ENCODE measurements around the gene SEC63. TPM values are rescaled to one million over a fixed set of nuclear protein-coding genes. Genes with fewer than 3 reads are reported as not detected.
"Not testable (repeated sequence)": the region's sequence is repeated elsewhere in the genome, so short reads cannot be mapped to it uniquely, and the experiment has no call there.

The SEC63 gene
- total RNA-seq, 1 donor: 40.3 TPM

GRCh38 chr6:107917451-107918375 lies 40.3 kb downstream of the SEC63 start:
- Histone ChIP-seq H3K9me3 (ENCODE audit: low read depth, low read length) (no peaks in the 10 kb centered on the region), H3K4me1 (ENCODE audit: insufficient read depth, low read length) (no peaks in the 10 kb centered on the region), H3K27me3 (ENCODE audit: insufficient read depth, low read length) (no peaks in the 10 kb centered on the region), H3K4me3 (ENCODE audit: low read length) (no peak overlapping the region)

DNA sequence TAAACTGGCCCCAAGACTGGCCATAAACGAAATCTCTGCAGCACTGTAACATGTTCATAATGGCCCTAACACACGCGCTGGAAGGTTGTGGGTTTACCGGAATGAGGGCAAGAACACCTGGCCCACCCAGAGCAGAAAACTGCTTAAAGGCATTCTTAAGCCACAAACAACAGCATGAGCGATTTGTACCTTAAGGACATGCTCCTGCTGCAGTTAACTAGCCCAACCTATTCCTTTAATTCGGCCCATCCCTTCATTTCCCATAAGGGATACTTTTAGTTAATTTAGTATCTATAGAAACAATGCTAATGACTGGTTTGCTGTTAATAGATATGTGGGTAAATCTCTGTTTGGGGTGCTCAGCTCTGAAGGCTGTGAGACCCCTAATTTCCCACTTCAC lies 41.0 kb downstream of the SEC63 start:
- not testable (repeated sequence) for H3K9me3 ChIP-seq (ENCODE audit: low read depth, low read length); H3K4me3 ChIP-seq (ENCODE audit: low read length); H3K4me1 ChIP-seq (ENCODE audit: insufficient read depth, low read length); H3K27me3 ChIP-seq (ENCODE audit: insufficient read depth, low read length)

DNA sequence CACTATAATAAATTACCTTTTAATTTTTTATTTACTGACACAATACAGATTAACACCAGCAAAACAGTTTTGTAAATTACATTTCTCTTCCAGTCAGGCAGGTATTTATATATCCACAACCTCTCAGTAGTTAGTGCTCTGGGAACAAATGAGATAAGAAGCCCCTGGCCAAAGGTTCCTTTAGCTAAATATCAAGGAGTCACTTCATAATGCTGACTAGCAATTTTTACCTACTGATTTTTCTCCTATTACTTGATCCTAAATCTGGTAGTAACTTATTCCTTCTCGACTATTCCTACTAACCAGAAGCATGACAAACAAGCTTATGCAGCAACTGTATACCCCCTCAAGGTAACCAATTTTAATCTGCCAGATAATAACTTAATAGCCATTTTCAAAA lies 46.3 kb downstream of the SEC63 start:
- Histone ChIP-seq H3K4me1 (ENCODE audit: insufficient read depth, low read length) (no peaks in the 10 kb centered on the region), H3K27me3 (ENCODE audit: insufficient read depth, low read length) (no peaks in the 10 kb centered on the region), H3K4me3 (ENCODE audit: low read length) (no peak overlapping the region), H3K9me3 (ENCODE audit: low read depth, low read length) (no peaks in the 10 kb centered on the region)

DNA sequence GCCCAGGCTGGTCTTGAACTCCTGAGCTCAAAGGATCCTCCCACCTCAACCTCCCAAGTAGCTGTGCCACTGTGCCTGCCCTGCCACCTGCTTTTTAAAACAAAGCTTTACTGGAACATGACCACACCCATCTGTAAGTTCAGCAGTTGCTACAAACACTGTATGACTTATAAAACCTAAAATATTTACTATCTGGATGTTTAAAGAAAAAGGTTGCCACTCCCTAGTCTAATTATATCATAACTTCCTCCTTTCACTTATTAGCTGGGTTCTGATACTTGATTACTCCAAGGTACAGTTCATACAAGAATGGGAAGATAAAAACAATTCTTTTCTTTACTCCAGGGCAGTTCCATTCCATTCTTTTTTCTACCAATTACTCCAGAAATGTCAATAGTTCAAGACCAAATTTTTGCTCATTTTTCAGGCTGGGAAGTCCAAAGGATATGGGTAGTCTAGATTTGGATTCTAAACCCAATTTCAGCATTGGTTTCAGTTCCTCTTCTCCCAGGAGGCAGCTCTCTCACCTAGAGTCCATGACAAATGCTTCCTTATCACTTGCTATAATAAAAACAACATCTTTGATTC lies 63.1 kb downstream of the SEC63 start:
- Histone ChIP-seq H3K4me3 (ENCODE audit: low read length) (no peak overlapping the region), H3K4me1 (ENCODE audit: insufficient read depth, low read length) (peaks cover 19% of the 10 kb centered on the region), H3K9me3 (ENCODE audit: low read depth, low read length) (no peaks in the 10 kb centered on the region), H3K27me3 (ENCODE audit: insufficient read depth, low read length) (no peaks in the 10 kb centered on the region)

- peaks cover 12% of the 10 kb centered on the region for H3K4me1 ChIP-seq (ENCODE audit: insufficient read depth, low read length)
- H3K27me3 ChIP-seq (ENCODE audit: insufficient read depth, low read length); H3K9me3 ChIP-seq (ENCODE audit: low read depth, low read length); H3K4me3 ChIP-seq (ENCODE audit: low read length): not testable (repeated sequence)
Measured at GRCh38 chr6:107890431-107890830, 67.6 kb downstream of the SEC63 start.

DNA sequence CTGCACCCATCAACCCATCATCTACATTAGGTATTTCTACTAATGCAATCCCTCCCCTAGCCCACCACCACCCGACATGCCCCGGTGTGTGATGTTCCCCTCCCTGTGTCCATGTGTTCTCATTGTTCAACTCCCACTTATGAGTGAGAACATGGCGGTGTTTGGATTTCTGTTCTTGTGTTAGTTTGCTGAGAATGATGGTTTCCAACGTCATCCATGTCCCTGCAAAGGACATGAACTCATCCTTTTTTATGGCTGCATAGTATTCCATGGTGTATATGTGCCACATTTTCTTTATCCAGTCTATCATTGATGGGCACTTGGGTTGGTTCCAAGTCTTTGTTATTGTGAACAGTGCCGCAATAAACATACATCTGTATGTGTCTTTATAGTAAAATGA lies 72.1 kb downstream of the SEC63 start:
- not testable (repeated sequence) for H3K4me3 ChIP-seq (ENCODE audit: low read length)

DNA sequence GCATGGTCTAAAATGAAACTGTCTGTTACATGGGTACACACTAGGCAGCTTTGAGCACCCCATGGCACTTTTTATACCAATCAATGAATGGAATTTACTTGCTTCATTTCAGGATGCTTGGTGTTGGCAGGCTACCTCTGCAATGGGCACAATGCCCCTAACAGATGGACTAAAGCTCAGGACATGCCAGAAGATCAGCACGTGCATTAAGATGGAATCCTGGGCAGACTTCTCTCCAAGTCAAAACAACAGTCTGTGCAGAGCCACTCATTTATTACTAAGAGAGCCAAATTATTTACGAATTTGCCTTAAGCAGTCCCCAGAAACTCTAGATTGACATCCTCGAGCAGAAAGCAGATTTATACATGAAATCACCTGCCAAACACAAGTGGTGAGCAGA lies 78.1 kb downstream of the SEC63 start:
- no peaks in the 10 kb centered on the region for H3K9me3 ChIP-seq (ENCODE audit: low read depth, low read length)

More for the DNA sequence above, 72.1 kb downstream of the SEC63 start:
- H3K27me3 ChIP-seq (ENCODE audit: insufficient read depth, low read length); H3K9me3 ChIP-seq (ENCODE audit: low read depth, low read length); H3K4me1 ChIP-seq (ENCODE audit: insufficient read depth, low read length): not testable (repeated sequence)

GRCh38 chr6:107877968-107878367 lies 80.0 kb downstream of the SEC63 start:
- no peak overlapping the region for H3K4me3 ChIP-seq (ENCODE audit: low read length)

More for the DNA sequence above, 78.1 kb downstream of the SEC63 start:
- H3K4me3 ChIP-seq (ENCODE audit: low read length): no peak overlapping the region
- H3K27me3 ChIP-seq (ENCODE audit: insufficient read depth, low read length): no peaks in the 10 kb centered on the region
- no peaks in the 10 kb centered on the region for H3K4me1 ChIP-seq (ENCODE audit: insufficient read depth, low read length)

GRCh38 chr6:107871976-107872375 lies 86.0 kb downstream of the SEC63 start:
- Histone ChIP-seq H3K4me3 (ENCODE audit: low read length) (no peak overlapping the region), H3K4me1 (ENCODE audit: insufficient read depth, low read length) (peaks cover 7% of the 10 kb centered on the region), H3K9me3 (ENCODE audit: low read depth, low read length) (no peaks in the 10 kb centered on the region), H3K27me3 (ENCODE audit: insufficient read depth, low read length) (no peaks in the 10 kb centered on the region)

More at GRCh38 chr6:107877968-107878367, 80.0 kb downstream of the SEC63 start:
- no peaks in the 10 kb centered on the region for H3K9me3 ChIP-seq (ENCODE audit: low read depth, low read length)
- H3K4me1 ChIP-seq (ENCODE audit: insufficient read depth, low read length): no peaks in the 10 kb centered on the region
- no peaks in the 10 kb centered on the region for H3K27me3 ChIP-seq (ENCODE audit: insufficient read depth, low read length)

- H3K4me3 ChIP-seq (ENCODE audit: low read length); H3K27me3 ChIP-seq (ENCODE audit: insufficient read depth, low read length); H3K4me1 ChIP-seq (ENCODE audit: insufficient read depth, low read length); H3K9me3 ChIP-seq (ENCODE audit: low read depth, low read length): not testable (repeated sequence)
Measured at GRCh38 chr6:107871512-107871911, 86.5 kb downstream of the SEC63 start.

- peaks cover 7% of the 10 kb centered on the region for H3K4me1 ChIP-seq (ENCODE audit: insufficient read depth, low read length)
- H3K9me3 ChIP-seq (ENCODE audit: low read depth, low read length): no peaks in the 10 kb centered on the region
- no peaks in the 10 kb centered on the region for H3K27me3 ChIP-seq (ENCODE audit: insufficient read depth, low read length)
- H3K4me3 ChIP-seq (ENCODE audit: low read length): no peak overlapping the region
Measured at GRCh38 chr6:107871016-107871415, 87.0 kb downstream of the SEC63 start.

DNA sequence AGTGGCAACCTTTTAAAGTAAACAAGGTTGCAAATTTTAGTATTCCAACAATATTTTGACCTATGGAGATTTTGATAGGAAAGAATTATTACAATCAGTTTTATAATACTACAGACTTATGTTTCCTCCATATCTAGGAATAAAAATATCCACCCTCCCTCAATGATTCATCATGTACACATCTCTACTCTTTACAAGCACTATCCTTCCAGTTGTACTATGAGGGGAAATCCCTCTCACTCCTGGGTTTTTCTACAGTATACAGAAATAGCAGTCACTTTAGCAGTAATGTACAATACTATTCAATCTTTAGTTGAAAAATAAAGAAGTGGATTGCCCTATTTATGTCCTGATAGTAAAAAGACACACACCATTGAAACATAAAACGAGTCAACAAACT lies 87.6 kb downstream of the SEC63 start:
- Histone ChIP-seq H3K4me1 (ENCODE audit: insufficient read depth, low read length) (peaks cover 7% of the 10 kb centered on the region), H3K9me3 (ENCODE audit: low read depth, low read length) (no peaks in the 10 kb centered on the region), H3K4me3 (ENCODE audit: low read length) (no peak overlapping the region), H3K27me3 (ENCODE audit: insufficient read depth, low read length) (no peaks in the 10 kb centered on the region)

DNA sequence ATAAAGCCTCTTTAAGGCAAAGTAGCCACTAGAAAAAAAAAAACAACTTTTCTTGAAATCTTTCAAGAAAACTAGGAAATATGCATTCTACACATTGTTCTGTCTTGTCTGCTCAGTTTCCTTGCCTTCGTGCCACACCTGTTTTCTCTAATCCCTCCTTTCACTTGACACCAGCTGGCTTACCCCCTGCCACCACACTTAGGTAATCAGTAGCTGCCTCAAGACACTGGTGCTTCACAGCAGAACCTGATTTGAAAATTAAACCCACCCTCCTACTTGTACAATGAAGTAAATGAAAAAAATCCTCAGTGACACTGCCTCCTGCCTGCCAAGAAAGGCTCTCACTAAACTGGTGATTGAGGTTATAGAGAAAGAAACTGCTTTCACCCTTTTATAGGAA lies 88.1 kb downstream of the SEC63 start:
- no peak overlapping the region for H3K4me3 ChIP-seq (ENCODE audit: low read length)
- H3K27me3 ChIP-seq (ENCODE audit: insufficient read depth, low read length): no peaks in the 10 kb centered on the region
- no peaks in the 10 kb centered on the region for H3K9me3 ChIP-seq (ENCODE audit: low read depth, low read length)
- peaks cover 7% of the 10 kb centered on the region for H3K4me1 ChIP-seq (ENCODE audit: insufficient read depth, low read length)

- H3K4me3 ChIP-seq (ENCODE audit: low read length): no peak overlapping the region
- peaks cover 7% of the 10 kb centered on the region for H3K4me1 ChIP-seq (ENCODE audit: insufficient read depth, low read length)
- no peaks in the 10 kb centered on the region for H3K9me3 ChIP-seq (ENCODE audit: low read depth, low read length)
- H3K27me3 ChIP-seq (ENCODE audit: insufficient read depth, low read length): no peaks in the 10 kb centered on the region
Measured at GRCh38 chr6:107868867-107869611, 89.0 kb downstream of the SEC63 start.

DNA sequence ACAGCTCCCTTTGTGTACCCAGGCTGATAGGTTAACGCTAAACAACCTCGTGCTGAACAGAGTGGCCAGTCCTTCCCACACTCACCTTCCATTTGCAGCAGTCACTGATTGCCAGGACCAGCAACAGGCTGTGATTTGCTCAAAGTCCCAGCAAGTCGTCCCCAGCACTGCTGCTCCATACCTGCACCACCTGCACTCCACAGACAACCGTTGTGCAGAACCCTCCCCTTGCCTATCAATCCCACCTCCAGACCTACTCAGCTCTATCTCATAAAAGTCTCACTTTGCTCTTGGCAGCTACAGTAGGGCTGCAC lies 90.7 kb downstream of the SEC63 start:
- Histone ChIP-seq H3K27me3 (ENCODE audit: insufficient read depth, low read length) (no peaks in the 10 kb centered on the region), H3K9me3 (ENCODE audit: low read depth, low read length) (no peaks in the 10 kb centered on the region), H3K4me1 (ENCODE audit: insufficient read depth, low read length) (peaks cover 7% of the 10 kb centered on the region), H3K4me3 (ENCODE audit: low read length) (no peak overlapping the region)

Measured in mononuclear cell (primary cell).